ENCODE measurements around the gene ARHGEF10L.
"Not testable (repeated sequence)": the region's sequence is repeated elsewhere in the genome, so short reads cannot be mapped to it uniquely, and the experiment has no call there.

ARHGEF10L gene, protein sequence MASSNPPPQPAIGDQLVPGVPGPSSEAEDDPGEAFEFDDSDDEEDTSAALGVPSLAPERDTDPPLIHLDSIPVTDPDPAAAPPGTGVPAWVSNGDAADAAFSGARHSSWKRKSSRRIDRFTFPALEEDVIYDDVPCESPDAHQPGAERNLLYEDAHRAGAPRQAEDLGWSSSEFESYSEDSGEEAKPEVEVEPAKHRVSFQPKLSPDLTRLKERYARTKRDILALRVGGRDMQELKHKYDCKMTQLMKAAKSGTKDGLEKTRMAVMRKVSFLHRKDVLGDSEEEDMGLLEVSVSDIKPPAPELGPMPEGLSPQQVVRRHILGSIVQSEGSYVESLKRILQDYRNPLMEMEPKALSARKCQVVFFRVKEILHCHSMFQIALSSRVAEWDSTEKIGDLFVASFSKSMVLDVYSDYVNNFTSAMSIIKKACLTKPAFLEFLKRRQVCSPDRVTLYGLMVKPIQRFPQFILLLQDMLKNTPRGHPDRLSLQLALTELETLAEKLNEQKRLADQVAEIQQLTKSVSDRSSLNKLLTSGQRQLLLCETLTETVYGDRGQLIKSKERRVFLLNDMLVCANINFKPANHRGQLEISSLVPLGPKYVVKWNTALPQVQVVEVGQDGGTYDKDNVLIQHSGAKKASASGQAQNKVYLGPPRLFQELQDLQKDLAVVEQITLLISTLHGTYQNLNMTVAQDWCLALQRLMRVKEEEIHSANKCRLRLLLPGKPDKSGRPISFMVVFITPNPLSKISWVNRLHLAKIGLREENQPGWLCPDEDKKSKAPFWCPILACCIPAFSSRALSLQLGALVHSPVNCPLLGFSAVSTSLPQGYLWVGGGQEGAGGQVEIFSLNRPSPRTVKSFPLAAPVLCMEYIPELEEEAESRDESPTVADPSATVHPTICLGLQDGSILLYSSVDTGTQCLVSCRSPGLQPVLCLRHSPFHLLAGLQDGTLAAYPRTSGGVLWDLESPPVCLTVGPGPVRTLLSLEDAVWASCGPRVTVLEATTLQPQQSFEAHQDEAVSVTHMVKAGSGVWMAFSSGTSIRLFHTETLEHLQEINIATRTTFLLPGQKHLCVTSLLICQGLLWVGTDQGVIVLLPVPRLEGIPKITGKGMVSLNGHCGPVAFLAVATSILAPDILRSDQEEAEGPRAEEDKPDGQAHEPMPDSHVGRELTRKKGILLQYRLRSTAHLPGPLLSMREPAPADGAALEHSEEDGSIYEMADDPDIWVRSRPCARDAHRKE (N-terminal part only)

DNA sequence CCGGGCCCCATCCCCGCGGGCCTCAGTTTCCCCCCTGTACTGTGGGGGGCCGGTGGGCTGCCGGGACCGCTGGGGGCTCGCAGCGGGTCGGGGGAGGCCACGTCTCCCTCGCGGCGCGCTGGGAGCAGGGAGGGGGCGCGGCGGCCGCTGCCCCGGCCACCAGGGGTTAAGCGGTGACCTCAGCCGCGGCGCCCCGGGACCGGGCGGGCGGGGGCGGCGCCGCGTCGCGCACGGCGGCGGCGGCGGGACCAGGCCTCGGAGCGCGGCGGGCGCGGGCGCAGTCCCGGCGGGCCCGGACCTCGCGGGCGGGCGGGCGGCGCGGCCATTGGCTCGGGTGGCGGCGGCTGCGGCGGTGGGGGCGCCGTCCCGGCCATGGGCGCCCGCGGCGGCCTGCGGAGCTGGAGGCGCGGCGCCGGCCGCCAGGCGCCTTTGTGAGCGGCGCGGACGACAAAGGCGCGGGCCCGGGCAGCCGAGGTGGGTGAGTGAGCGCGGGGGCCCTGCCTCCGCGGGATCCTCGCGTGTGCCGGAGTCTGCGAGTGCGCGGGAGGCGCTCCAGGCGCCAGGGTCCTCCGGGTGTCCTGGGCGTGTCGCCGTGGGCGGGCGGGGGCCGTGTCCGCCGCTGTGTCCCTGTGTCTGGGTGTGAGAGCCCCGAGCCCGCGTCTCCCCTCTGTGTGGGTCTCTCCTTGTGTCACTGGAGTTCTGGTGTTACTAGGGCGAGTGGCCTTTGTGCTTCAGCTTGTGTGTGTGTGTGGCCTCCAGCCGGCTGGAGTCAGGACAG lies at the start of gene ARHGEF10L:
TSS of gene ARHGEF10L (plus strand) at position 222 of the 778 bp plus-strand sequence. CDS start 40,898 bp downstream, outside the sequence.
- no peak for DNase-seq

DNA sequence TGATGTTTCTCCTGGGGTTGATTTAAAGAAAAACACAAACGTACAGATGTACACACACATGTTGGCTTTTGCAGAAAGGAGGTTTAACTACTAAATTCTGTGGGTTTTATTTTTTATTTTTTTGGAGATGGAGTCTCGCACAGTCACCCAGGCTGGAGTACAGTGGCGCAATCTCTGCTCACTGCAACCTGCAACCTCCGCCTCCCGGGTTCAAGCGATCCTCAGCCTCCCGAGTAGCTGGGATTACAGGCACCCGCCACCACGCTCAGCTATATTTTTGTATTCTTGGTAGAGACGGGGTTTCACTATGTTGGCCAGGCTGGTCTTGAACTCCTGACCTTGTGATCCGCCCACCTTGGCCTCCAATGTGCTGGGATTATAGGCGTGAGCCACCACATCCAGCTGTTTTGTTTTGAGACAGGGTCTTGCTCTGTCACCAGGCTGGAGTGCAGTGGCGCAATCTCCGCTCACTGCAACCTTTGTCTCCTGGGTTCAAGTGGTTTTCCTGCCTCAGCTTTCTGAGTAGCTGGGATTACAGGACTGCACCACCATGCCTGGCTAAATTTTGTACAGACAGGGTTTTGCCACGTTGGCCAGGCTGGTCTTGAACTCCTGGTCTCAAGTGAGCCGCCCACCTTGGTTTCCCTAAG lies 49.6 kb upstream of the ARHGEF10L start:
- not testable (repeated sequence) for DNase-seq

DNA sequence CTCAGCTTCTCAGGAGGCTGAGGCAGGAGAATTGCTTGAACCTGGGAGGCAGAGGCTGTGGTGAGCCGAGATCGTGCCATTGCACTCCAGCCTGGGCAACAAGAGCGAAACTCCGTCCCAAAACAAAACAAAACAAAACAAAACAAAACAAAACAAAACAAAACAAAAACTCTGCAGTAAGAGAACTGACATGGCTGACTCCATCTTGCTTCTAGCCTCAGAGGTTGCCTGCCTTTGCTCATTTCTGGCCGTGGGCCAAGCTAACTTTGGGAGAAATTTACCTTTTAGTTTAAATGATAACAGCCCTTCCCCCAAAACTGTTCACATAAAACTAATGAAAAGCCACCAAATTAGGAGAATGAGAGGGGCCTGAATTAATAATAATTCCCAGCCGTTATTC lies 48.8 kb upstream of the ARHGEF10L start:
- not testable (repeated sequence) for DNase-seq

DNA sequence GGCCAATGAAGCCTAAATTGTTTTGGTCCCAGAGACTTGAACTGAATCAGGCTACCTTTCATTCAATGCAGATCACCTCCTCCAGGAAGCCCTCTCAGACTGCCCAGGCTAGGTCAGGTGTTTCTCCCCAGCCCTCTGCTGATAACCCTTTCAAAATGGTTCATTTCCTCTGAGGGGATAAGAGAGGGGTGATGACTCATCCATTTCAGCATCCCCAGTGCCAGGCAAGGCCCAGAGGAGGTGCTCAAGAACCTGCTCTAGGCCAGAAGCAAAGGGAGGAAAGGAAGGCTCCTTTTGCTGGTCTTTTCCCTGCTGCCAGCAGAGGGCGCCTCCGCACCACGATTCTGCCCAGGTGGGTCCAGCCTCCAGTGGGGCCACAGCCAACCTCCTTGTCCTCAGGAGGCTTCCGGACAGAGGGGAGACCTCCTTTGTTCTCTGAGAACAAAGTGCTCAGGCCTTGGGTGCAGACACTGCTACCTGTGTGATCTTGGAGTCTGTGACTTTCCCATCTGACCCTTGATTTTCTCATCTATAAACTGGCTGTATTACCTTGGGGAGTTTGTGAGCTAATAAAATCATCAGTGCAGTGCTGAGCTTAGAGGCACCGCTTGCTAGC lies 45.3 kb upstream of the ARHGEF10L start:
- DNase-seq = peak; percentile 88

DNA sequence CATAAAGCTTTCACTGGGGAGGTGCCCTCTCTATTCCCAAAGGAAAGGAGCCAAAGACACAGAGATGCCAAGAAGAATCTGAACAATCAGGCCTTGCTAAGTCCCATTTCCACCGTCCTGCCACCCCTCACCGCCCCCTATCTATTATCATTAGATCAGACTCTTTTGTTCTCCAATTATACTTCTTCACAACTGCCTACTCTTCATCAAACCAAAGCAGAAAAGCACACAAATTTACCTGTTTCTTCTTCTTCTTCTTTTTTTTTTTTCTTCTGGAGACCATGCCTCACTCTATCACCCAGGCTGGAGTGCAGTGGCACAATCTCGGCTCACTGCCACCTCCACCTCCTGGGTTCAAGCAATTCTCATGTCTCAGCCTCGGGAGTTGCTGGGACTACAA lies 43.1 kb upstream of the ARHGEF10L start:
- DNase-seq = no peak

DNA sequence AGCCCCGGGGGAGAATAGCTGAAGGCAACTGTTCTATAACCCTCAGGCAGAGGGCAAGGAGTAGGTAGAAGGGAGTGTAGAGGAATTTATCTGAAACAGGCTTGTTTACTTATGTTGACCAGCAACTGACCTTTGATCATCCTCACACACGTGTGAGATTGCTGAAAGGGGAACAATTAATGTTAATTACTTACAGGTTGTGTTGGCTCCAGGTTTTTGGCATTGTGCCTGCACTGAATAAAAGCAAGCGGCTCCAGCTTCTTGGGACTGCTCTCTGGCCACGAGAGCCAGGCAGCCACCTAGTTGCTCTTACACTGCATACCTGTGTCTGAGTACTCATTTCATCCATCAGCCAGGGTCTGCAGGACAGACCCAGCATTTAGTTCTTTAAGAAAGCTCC lies 41.3 kb upstream of the ARHGEF10L start:
- no peak for DNase-seq

DNA sequence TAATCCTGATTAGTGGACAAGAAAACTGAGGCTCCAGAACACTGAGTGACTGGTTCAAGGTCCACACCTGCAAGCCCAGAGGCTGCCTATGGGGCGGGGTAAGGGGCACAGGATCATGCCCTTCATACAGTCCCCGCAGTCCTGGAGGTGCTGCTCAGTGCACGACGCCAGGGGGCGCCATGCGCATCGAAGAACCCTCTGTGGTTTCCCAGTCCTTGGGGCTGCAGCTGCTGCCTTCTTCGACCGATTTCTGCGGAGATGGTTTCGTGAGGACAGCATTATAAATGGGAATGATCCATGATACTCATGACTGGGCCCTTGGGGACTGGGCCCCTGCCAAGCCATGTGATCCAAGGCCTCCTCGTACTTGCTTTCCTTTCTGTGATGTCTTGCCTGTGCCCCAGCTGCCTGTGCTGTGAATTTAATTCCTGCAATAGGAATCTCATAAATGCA lies 37.1 kb upstream of the ARHGEF10L start:
- peak; percentile 74 for DNase-seq

DNA sequence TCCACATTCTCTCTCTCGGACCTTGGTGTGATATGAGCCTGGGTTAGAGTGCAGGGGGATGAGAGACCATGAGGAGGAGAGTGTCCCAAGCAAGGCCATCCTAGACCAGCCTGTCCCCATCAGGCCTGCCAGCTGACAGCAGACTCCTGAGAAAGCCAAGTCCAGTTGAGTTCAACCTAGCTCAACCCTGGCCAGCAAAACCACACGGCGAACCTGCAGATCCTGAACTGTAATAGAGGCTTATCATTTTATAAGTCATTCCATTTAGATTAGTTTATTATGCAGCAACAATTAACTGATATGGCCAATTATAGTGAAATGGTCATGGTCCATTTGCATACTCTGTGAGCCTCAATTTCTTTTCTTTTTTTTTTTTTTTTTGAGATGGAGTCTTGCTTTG lies 36.4 kb upstream of the ARHGEF10L start:
- DNase-seq = no peak

DNA sequence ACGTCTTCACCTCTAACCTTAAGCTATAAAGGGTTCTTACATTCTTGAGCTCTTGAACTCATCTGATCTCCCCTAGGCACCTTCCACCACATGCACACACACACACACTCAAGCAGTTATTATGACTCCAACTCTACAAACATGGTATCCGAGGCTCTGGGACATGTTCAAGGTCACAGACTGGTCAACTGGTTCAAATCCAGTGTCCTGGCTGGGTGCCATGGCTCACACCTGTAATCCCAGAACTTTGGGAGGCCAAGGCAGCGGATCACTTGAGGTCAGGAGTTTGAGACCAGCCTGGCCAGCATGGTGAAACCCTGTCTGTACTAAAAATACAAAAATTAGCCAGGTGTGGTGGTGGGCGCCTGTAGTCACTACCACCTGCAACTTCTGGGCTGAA lies 32.3 kb upstream of the ARHGEF10L start:
- DNase-seq = not testable (repeated sequence)

DNA sequence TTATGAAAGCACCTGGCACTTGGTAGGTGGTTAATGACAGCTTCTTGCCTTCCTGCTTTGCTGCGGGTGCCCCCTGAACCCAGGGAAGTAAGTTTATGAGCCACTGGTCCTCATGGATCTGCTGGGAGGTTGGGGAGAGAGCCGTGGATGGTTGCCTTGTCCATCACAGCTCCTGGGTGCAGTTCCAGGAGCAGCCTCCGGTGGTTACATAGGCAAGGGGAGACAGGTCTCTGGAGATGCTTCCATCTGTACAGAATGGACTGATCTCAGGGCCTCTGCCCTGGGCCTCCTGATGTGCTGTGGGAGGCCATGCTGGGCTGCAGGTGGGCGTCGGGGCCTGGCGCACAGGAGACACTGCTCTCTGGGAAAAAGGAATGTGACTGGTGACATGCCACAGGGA lies 31.6 kb upstream of the ARHGEF10L start:
- no peak for DNase-seq

DNA sequence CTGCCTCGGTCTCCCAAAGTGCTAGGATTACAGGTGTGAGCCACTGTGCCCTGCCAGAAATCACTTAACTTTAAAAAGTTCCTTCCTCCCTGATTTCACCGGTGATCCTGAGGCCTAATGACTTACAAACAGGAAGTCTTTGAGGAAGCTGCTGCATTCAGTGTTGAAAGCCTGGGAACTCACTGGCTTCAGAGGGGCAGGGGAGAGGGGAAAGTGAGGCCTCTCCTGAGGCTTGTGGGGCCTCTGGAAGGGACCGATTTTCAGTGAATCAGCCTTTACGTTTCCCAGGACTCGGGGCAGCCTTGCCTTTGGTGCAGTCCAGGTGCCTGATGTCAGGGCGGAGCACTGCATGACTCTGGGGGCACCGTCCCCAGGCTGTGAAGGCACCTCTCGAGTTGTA lies 30.1 kb upstream of the ARHGEF10L start:
- DNase-seq = no peak

DNA sequence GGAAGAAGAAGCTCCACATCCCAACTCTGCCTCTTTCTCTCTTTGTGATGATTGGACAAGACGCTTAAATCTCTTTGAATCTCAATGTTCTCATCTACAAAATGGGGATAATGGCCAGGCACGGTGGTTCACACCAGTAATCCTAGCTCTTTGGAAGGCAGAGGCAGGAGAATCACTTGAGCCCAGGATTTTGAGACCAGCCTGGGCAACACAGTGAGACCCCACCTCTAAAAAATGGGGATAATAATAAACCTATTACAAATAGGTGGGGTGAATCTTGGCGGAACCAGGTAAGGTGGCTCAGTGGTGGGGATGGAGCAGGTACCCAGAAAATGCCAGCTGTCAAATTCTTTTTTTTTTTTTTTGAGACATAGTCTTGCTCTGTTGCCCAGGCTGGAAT lies 29.4 kb upstream of the ARHGEF10L start:
- DNase-seq = no peak

DNA sequence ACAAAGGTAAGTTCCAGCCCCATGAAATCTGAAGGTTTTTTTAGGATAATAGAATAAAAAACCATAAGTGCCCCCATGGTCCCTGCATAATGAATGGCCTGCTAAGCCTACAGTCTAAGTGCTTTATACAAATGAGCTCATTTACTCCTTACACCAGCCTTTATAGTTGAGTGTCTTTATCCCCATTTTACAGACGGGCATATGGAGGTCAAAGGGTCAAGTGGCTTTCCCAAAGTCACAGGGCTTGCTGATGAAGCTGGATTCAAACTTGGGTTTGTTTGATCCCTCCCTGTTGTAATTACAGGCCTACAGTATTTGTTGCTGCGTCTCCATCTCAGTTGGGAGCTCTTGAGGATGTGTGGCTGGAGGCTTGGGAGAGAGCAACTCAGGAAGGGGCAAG lies 28.3 kb upstream of the ARHGEF10L start:
- DNase-seq = no peak

DNA sequence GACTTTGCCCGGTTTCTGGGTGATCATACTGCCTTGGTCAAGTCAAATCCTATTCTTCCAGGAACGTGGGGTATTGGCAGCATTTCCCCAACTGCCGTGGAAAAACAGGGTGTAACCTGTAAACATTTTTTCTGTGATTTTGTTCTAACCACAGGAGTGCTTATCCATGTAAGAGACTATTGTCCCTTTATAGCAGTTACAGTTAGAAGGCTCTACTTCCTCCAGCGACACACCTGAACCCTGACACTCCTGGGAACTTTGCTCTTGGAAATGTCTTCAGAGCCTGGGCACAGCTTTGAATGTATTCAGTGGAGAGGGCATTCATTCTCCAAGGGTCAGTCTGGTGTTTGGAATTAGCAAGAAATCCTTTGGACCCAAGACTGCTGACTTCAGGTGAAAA lies 26.4 kb upstream of the ARHGEF10L start:
- DNase-seq = no peak

DNA sequence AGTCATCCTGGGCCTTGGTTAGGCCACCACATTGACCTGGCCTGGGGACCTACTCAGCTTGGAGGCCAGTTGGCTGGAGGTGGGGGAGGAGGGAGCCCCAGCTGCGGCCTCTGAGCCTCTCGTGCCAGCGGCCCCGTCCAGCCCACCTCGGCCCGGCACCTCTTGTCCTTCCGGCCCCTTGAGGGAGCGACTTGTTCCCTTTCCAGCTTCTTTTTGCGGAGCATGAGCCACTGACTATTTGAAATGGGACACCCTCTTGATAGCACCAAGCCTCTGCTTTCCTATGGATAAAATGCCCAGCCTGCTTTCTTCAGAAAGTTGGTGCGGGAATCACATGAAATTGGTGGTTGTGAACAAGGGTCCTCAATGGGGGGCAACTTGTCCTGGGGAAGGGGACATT lies 24.7 kb upstream of the ARHGEF10L start:
- no peak for DNase-seq

DNA sequence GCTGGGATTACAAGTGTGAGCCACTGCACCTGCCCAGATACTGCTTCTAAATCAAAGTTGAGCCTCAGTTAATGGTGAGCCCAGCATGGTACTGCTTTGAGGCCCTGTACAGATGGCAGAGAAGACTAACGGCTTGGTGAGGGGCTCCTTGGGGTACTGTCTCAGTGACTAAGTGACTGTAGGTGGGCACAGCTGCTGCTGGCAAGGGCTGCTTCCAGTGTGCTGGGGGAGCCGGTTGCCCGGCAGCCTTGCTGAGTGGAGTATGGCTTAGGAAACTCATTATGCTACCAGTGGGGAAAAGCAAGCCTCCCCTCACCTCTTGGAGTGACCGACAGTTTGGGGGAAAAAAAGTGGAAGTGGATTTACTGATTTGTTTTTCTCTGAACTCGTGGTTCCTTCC lies 23.6 kb upstream of the ARHGEF10L start:
- DNase-seq = no peak

DNA sequence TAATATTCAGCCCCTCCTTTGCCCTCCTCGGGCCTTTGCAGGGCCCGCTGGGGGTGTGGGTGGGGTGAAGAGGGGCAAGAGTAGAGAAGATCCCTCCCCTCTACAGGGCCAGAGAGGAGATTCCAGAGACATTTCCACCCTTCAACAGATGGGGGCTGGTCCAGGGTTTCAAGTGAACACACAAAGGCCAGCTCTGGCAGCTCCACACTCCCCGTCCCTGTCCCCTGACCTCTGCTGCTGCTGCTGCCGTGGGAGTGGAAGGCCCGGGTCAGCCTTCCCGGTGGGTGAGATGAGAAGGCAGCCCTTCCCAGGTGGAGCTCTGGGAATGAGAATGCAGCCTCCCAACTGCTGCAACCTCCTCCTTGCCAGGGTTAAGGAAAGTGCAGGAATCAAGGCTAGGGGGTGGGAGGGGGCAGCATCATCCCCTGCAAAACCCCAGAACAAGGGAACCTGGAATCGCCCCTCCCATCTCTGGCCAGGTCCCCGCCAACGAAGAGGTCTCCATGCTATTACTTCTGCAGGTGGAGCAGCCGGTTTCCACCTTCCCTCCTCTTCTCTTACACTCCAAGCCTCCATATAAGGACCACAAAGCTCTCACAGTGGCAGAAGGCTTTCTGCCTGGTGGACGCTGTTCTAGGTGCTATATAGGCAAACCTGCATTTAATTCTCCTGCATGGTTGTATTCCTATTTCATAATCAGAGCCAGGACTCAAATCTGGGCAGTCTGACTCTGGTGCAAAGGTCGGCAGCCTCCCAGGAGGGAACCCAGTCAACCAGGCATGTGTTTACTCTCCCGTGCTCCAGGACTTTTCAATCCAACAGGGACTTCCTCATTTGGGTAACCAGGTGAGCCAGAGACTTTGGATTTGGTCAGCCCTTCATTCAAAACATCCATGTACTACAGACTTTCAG lies 22.9 kb upstream of the ARHGEF10L start:
- DNase-seq = no peak

DNA sequence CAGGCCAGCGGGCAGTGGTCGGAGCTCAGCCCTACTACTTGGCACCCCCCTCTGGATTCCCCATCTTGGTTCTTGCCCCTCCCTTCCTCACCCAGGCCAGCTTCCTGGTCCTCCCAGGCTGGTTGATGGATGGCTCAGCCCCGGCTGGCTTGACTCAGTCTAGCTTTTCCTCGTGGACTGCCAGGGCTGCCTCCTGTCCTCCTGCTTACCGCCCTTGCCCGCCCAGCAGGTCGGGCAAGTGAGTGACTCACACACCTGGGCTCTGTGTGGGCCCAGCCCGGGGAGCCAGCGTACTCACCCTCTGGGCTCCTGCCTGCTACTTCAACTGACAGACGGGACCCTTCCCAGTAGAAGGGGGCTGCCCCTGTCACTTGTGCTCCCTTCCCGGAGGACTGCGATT lies 19.5 kb upstream of the ARHGEF10L start:
- no peak for DNase-seq

DNA sequence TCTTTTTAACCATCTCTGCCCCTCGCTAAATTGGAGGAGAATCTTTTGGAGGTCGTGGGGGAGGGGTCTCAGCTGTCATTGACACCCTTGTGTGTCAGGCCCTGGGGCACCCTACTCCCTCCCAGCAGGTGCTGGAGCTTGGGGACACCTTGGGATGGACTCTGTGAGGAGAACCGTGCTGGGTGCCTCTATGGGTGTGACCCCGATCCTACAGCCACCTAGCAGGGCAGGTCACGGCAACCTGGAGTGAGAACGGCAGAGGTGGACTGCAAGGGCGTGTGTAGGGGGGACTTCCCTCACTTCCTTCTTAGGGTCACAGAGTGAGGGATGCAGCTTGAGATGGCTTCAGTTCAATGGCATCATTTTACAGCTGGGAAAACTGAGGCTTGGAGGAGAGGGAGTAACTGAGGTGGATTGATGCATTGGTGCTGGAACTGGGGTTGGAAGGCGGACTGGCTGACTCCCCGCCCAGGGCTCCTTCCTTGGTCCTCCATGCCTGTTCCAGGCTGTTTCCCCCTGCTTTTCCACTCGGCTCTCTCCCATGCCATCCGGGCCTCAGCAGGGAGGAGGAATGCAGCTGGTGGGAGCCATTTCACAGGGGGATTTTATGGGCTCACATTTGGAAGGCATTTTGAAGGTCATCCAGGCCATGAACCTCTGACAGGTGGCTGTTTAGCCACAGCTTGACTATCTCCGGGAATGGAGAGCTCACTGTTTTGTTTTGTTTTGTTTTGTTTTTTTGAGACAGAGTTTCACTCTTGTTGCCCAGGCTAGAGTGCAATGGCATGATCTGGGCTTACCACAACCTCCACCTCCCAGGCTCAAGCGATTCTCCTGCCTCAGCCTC lies 18.8 kb upstream of the ARHGEF10L start:
- DNase-seq = no peak

Data from activated effector memory CD4-positive, alpha-beta T cell treated with anti-CD3 and anti-CD28 coated beads, Interleukin-2, amount 50 U/mL, for 16 hours (primary cell).